ENCODE results near the gene POLA1. TPM values are rescaled to one million over a fixed set of nuclear protein-coding genes. Genes with fewer than 3 reads are reported as not detected.

The POLA1 gene
- total RNA-seq, 1 donor from 2014 or later = 80.4 TPM

DNA sequence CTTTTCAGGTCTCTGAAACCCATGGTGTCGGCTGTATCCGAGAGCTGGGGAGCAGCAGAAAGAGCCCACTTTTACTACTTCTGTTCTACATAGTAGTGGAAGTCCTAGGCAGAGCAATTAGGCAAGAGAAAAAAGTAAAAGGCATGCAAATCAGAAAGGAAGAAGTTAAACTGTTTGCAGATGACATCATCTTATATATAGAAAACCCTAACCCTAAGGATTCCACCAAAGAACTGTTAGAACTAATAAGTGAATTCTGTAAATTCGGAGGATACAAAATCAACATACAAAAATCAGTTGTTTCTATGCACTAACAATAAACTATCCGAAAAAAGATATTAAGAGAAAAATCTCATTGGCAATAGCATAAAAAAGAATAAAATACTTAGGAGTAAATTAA, 95.3 kb downstream of the POLA1 start:
- Histone ChIP-seq H3K27ac (no peak overlapping the region), H3K4me1 (no peaks in the 10 kb centered on the region), H2AFZ (replicated peaks) (no peak overlapping the region), H3K4me2 (no peak overlapping the region), H4K20me1 (ENCODE audit: low read depth) (no peaks in the 10 kb centered on the region), H3K36me3 (peaks cover 6% of the 10 kb centered on the region), H3F3A (ENCODE audit: low read depth) (no peaks in the 10 kb centered on the region), H3K9me3 (ENCODE audit: low read depth) (no peaks in the 10 kb centered on the region), H3K27me3 (no peaks in the 10 kb centered on the region), H3K4me3 (no peak overlapping the region), H3K9ac (no peak overlapping the region), H3K79me2 (ENCODE audit: low read depth) (no peaks in the 10 kb centered on the region)
- Mint-ChIP-seq H3K4me1 (no peaks in the 10 kb centered on the region), H3K36me3 (peaks cover 40% of the 10 kb centered on the region), H3K27ac (no peak overlapping the region), H3K27me3 (ENCODE audit: insufficient read depth, low read depth) (no peaks in the 10 kb centered on the region), H3K9me3 (peaks cover 5% of the 10 kb centered on the region), H3K4me3 (no peak overlapping the region)
- TF ChIP-seq, protein P1, sequence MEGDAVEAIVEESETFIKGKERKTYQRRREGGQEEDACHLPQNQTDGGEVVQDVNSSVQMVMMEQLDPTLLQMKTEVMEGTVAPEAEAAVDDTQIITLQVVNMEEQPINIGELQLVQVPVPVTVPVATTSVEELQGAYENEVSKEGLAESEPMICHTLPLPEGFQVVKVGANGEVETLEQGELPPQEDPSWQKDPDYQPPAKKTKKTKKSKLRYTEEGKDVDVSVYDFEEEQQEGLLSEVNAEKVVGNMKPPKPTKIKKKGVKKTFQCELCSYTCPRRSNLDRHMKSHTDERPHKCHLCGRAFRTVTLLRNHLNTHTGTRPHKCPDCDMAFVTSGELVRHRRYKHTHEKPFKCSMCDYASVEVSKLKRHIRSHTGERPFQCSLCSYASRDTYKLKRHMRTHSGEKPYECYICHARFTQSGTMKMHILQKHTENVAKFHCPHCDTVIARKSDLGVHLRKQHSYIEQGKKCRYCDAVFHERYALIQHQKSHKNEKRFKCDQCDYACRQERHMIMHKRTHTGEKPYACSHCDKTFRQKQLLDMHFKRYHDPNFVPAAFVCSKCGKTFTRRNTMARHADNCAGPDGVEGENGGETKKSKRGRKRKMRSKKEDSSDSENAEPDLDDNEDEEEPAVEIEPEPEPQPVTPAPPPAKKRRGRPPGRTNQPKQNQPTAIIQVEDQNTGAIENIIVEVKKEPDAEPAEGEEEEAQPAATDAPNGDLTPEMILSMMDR (IDR thresholded peaks at IDR 0.05) = no peak
- no peak for DNase-seq (ENCODE audit: low spot score)

- Histone ChIP-seq H3K9me3 (ENCODE audit: low read depth) (no peaks in the 10 kb centered on the region), H4K20me1 (ENCODE audit: low read depth) (no peaks in the 10 kb centered on the region), H3K27me3 (no peaks in the 10 kb centered on the region), H3K9ac (no peak overlapping the region), H3K4me3 (no peak overlapping the region), H2AFZ (replicated peaks) (no peak overlapping the region), H3K4me1 (no peaks in the 10 kb centered on the region), H3K4me2 (no peak overlapping the region), H3F3A (ENCODE audit: low read depth) (no peaks in the 10 kb centered on the region), H3K79me2 (ENCODE audit: low read depth) (peaks cover 8% of the 10 kb centered on the region), H3K36me3 (peaks cover 6% of the 10 kb centered on the region), H3K27ac (peak overlapping the region; percentile 23)
- Mint-ChIP-seq H3K4me3 (no peak overlapping the region), H3K27ac (no peak overlapping the region), H3K9me3 (peaks cover 5% of the 10 kb centered on the region), H3K4me1 (no peaks in the 10 kb centered on the region), H3K36me3 (peaks cover 46% of the 10 kb centered on the region), H3K27me3 (ENCODE audit: insufficient read depth, low read depth) (no peaks in the 10 kb centered on the region)
- no peak for DNase-seq (ENCODE audit: low spot score)
- TF ChIP-seq, protein P1 (IDR thresholded peaks at IDR 0.05) = no peak
These were observed 96.4 kb downstream of the POLA1 start for GRCh38 chrX:24790166-24790565.

DNA sequence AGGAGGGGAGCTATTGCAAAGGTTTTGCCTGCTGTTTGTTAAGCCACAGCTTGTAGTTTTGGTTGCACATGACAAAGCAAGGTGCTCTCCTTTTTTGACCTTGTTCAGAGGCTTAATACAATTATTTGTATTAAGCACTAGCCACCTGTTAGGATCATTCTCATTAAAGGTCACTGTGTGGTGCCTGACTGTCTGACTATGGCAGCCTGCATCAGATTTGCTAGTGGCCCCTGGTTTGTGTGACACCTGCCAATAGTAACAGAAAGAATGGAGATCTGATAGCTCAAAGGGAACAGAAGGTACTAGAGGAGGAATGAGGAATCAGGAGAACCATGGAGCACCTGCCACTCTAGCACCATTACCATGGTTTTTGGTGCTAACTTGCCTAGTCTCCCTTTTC, 102.5 kb downstream of the POLA1 start:
- H3K9me3 Mint-ChIP-seq = no peaks in the 10 kb centered on the region
- H3K27ac Mint-ChIP-seq = no peak overlapping the region
- H3K27me3 Mint-ChIP-seq (ENCODE audit: insufficient read depth, low read depth) = no peaks in the 10 kb centered on the region
- Histone ChIP-seq H4K20me1 (ENCODE audit: low read depth) (no peaks in the 10 kb centered on the region), H3F3A (ENCODE audit: low read depth) (no peaks in the 10 kb centered on the region), H2AFZ (replicated peaks) (no peak overlapping the region), H3K36me3 (no peaks in the 10 kb centered on the region), H3K9ac (no peak overlapping the region), H3K9me3 (ENCODE audit: low read depth) (no peaks in the 10 kb centered on the region), H3K4me1 (no peaks in the 10 kb centered on the region), H3K4me2 (no peak overlapping the region), H3K27me3 (no peaks in the 10 kb centered on the region), H3K4me3 (no peak overlapping the region), H3K79me2 (ENCODE audit: low read depth) (peaks cover 14% of the 10 kb centered on the region), H3K27ac (no peak overlapping the region)
- H3K36me3 Mint-ChIP-seq = peaks cover 36% of the 10 kb centered on the region
- no peak overlapping the region for H3K4me3 Mint-ChIP-seq
- DNase-seq (ENCODE audit: low spot score) = no peak
- no peaks in the 10 kb centered on the region for H3K4me1 Mint-ChIP-seq
- TF ChIP-seq EZH2phosphoT487 (IDR thresholded peaks at IDR 0.05) (no peak), EZH2 (IDR thresholded peaks at IDR 0.05) (no peak)
- TF ChIP-seq, protein P1 (IDR thresholded peaks at IDR 0.05) = no peak

DNA sequence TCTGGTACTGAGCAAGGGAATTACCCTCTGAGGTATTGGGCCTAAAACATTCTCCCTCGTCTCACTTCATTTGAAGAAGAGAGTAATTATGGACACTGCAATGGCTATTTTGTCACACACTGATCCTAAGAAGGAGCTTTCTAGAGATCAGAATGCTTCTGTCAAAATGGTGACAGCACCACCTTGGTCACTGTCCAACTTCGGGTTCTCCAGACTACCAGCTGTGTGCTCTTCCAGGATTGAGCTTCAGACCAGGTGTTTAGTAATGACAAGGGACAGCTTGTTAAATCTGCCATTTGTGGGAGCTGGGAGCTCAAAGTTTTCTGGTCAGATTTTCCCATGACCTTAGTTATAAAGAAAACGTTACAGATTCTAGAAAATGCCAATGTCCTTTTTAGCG, 105.4 kb downstream of the POLA1 start:
- no peaks in the 10 kb centered on the region for H3K27me3 ChIP-seq
- peaks cover 14% of the 10 kb centered on the region for H3K79me2 ChIP-seq (ENCODE audit: low read depth)
- Mint-ChIP-seq H3K27ac (no peak overlapping the region), H3K27me3 (ENCODE audit: insufficient read depth, low read depth) (no peaks in the 10 kb centered on the region), H3K36me3 (peaks cover 29% of the 10 kb centered on the region), H3K4me3 (no peak overlapping the region), H3K9me3 (no peaks in the 10 kb centered on the region), H3K4me1 (no peaks in the 10 kb centered on the region)
- DNase-seq (ENCODE audit: low spot score) = no peak
- no peaks in the 10 kb centered on the region for H3K9me3 ChIP-seq (ENCODE audit: low read depth)
- H3K27ac ChIP-seq = no peak overlapping the region
- no peak overlapping the region for H3K4me2 ChIP-seq
- H3K9ac ChIP-seq = no peak overlapping the region
- H3F3A ChIP-seq (ENCODE audit: low read depth) = no peaks in the 10 kb centered on the region
- H3K4me3 ChIP-seq = no peak overlapping the region
- no peaks in the 10 kb centered on the region for H3K4me1 ChIP-seq
- no peak overlapping the region for H2AFZ ChIP-seq (replicated peaks)
- TF ChIP-seq, protein P1 (IDR thresholded peaks at IDR 0.05) = no peak
- TF ChIP-seq EZH2phosphoT487 (IDR thresholded peaks at IDR 0.05) = no peak
- TF ChIP-seq EZH2 (IDR thresholded peaks at IDR 0.05) = no peak
- no peaks in the 10 kb centered on the region for H3K36me3 ChIP-seq
- H4K20me1 ChIP-seq (ENCODE audit: low read depth) = no peaks in the 10 kb centered on the region

Data from neural progenitor cell (in vitro differentiated cells).